ENCODE results near the gene ZIC3. TPM values are rescaled to one million over a fixed set of nuclear protein-coding genes. Genes with fewer than 3 reads are reported as not detected.

ZIC3 gene
- total and polyA plus RNA-seq, 9 donors = 0.04 TPM; not detected in 8

- TF ChIP-seq CTCF (IDR thresholded peaks at IDR 0.05) = no peak
- TF ChIP-seq EP300 (IDR thresholded peaks at IDR 0.05) = no peak
- TF ChIP-seq POLR2A (IDR thresholded peaks at IDR 0.05) = no peak
- intact Hi-C loops (cut with DNase I) = no loop called here
- Histone ChIP-seq H3K36me3 (no peaks in the 10 kb centered on the region), H3K4me3 (no peak overlapping the region), H3K9me3 (peaks cover 0 to 5% of the 10 kb centered on the region in 2 donors), H3K4me1 (ENCODE audit: insufficient read depth) (no peaks in the 10 kb centered on the region), H3K27me3 (no peaks in the 10 kb centered on the region), H3K27ac (no peak overlapping the region)
- no peak for DNase-seq
- 16 to 23% (median 19%) methylated on average over 57 to 67 of the region's 67 CpGs for WGBS, 3 donors
These were observed 8.3 kb downstream of the ZIC3 start for GRCh38 chrX:137574102-137574783.

DNA sequence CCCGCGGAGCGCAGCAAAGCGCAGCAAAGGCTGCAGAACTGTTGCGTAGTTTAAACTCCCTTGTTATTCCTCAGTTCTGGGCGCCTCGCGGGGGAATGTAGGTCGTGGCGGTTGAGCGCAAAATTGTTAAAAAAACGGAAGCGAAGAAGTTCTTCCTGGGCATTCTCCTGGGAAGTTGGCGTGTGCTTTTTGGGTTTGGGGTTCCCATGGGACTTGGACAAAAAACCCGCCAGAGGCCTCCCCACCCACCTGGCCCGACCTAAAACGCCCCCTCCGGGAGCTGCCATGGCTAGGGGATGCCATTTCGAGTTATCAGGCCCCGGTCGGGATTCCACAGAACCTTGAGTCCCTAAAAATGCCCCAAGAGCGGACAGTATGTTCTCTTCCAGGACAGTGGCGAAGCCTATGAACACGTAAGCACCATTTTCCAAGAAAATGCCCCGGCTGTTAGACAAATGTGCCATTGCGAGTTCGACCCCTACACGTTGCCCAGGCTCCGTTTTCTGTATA lies 8.9 kb downstream of the ZIC3 start:
- TF ChIP-seq POLR2A (IDR thresholded peaks at IDR 0.05) (no peak), CTCF (IDR thresholded peaks at IDR 0.05) (no peak), EP300 (IDR thresholded peaks at IDR 0.05) (no peak)
- H3K9me3 ChIP-seq = peaks cover 0 to 5% of the 10 kb centered on the region in 2 donors
- H3K4me3 ChIP-seq = no peak overlapping the region
- H3K27me3 ChIP-seq = no peaks in the 10 kb centered on the region
- intact Hi-C loops (cut with DNase I) = no loop called here
- DNase-seq = no peak
- WGBS, 3 donors = 19 to 37% (median 19%) methylated on average over 29 of the region's 29 CpGs
- H3K27ac ChIP-seq = no peak overlapping the region
- H3K36me3 ChIP-seq = no peaks in the 10 kb centered on the region
- no peaks in the 10 kb centered on the region for H3K4me1 ChIP-seq (ENCODE audit: insufficient read depth)

GRCh38 chrX:137575596-137576255 lies 9.8 kb downstream of the ZIC3 start:
- Histone ChIP-seq H3K27me3 (no peaks in the 10 kb centered on the region), H3K27ac (no peak overlapping the region), H3K9me3 (peaks cover 0 to 5% of the 10 kb centered on the region in 2 donors), H3K36me3 (no peaks in the 10 kb centered on the region), H3K4me1 (ENCODE audit: insufficient read depth) (no peaks in the 10 kb centered on the region), H3K4me3 (no peak overlapping the region)
- TF ChIP-seq CTCF (IDR thresholded peaks at IDR 0.05) (no peak), POLR2A (IDR thresholded peaks at IDR 0.05) (no peak), EP300 (IDR thresholded peaks at IDR 0.05) (no peak)
- no peak for DNase-seq
- intact Hi-C loops (cut with DNase I) = no loop called here
- 21 to 26% (median 25%) methylated on average over 13 of the region's 13 CpGs for WGBS, 3 donors

DNA sequence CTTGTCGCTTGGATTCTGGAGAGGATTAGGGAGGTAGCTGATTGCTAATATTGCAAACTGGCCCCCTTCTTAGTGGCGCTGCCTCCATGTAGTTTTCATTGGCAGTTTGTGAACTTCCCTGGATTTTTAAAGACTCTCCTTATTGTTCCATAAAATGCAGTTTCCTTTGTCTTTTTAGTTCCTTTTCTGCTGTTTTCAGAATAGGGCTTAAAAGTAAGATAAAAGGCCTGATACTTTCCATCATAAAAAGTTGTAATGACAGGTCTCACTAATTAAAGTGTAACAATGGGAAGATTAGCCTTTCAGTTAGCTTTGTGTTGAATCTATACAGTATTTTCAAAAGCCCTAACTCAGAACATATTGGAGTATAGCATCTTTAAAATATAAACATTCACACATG lies 21.2 kb downstream of the ZIC3 start:
- no peak for DNase-seq
- Histone ChIP-seq H3K27me3 (no peaks in the 10 kb centered on the region), H3K4me3 (no peak overlapping the region), H3K4me1 (ENCODE audit: insufficient read depth) (no peaks in the 10 kb centered on the region), H3K36me3 (no peaks in the 10 kb centered on the region), H3K9me3 (no peaks in the 10 kb centered on the region), H3K27ac (no peak overlapping the region)
- TF ChIP-seq CTCF (IDR thresholded peaks at IDR 0.05) (no peak), POLR2A (IDR thresholded peaks at IDR 0.05) (no peak), EP300 (IDR thresholded peaks at IDR 0.05) (no peak)
- intact Hi-C loops (cut with DNase I) = no loop called here
- WGBS, 3 donors = 26 to 32% (median 31%) methylated on average over 2 of the region's 2 CpGs
